A549 (cell line): Measurements from ENCODE around the gene CRADD. TPM values are rescaled to one million over a fixed set of nuclear protein-coding genes. Genes with fewer than 3 reads are reported as not detected.
"Not testable (repeated sequence)": the region's sequence is repeated elsewhere in the genome, so short reads cannot be mapped to it uniquely, and the experiment has no call there.

Experiments
- ATAC-seq, 2 experiments: fragments of 200-7000 bp in 1 of 2; fragments of >200 bp in 1 of 2; cut with Nextera tagmentation in 1 of 2; cut with Tn5 transposase in 1 of 2; 3 replicates each; pipeline versions ENCODE4 v1.8.0 to v1.9.1; 2018 to 2020; ENCODE audit warnings: mild to moderate bottlenecking in 1 of 2, moderate library complexity in 1 of 2
- CTCF ChIA-PET: fragments of 300-600 bp; sonication (Branson Sonifier 250); formaldehyde crosslinking; extraction: SDS; loops from one replicate; lab custom pipeline; 2021; ENCODE audit warnings: antibody characterized with exemption, inconsistent platforms; lab: Yijun Ruan, JAX
- POLR2A ChIA-PET: fragments of 350-600 bp; formaldehyde crosslinking; extraction: SDS; loops from one replicate; lab custom pipeline; 2021; ENCODE audit warnings: antibody characterized with exemption, inconsistent platforms; lab: Yijun Ruan, JAX
- DNase-seq, 2 experiments: peaks; one replicate each; pipeline versions ENCODE4 v3.0.0 to v3.0.0-alpha.2; 2011 to 2016; ENCODE audit warnings: low read depth in 1 of 2, low spot score in 1 of 2
- FAIRE-seq: peaks from 2 replicates; lab custom pipeline; 2011; peaks lifted over from hg19 to GRCh38; lab: Jason Lieb, UNC
- H3K27ac ChIP-seq, 2 experiments: fragments of >200 bp; sonication (Bioruptor Twin); formaldehyde crosslinking; 3 replicates each; pipeline ENCODE4 v1.5.1; 2016 to 2017
- H3K4me1 ChIP-seq: fragments of >200 bp; sonication (Bioruptor Twin); formaldehyde crosslinking; 3 replicates; pipeline ENCODE4 v1.6.1; 2016
- H3K4me2 ChIP-seq: fragments of >200 bp; sonication (Bioruptor Twin); formaldehyde crosslinking; 3 replicates; pipeline ENCODE4 v1.6.1; 2016
- H3K4me3 ChIP-seq: fragments of >200 bp; sonication (Bioruptor Twin); formaldehyde crosslinking; 3 replicates; pipeline ENCODE4 v1.5.1; 2016
- H3K9me3 ChIP-seq: fragments of >200 bp; sonication (Bioruptor Twin); formaldehyde crosslinking; 3 replicates; pipeline ENCODE4 v1.6.1; 2016
- EHMT2 ChIP-seq: fragments of 200-600 bp; sonication (generic); IDR thresholded peaks from 2 replicates; pipeline ENCODE4 v1.6.1; 2016; ENCODE audit warnings: antibody characterized with exemption, low read depth, mild to moderate bottlenecking, moderate library complexity
- ESRRA ChIP-seq: fragments of 150-350 bp; IDR thresholded peaks from 2 replicates; pipeline ENCODE4 v1.6.1; 2014; ENCODE audit warnings: mild to moderate bottlenecking, low read length, borderline replicate concordance
- FOSB ChIP-seq: fragments of 250-450 bp; sonication (Bioruptor Pico); IDR thresholded peaks from 2 replicates; pipeline ENCODE4 v1.5.0; 2020; ENCODE audit warnings: mild to moderate bottlenecking, moderate library complexity
- FOXS1 ChIP-seq: fragments of 250-450 bp; sonication (Bioruptor Pico); IDR thresholded peaks from 2 replicates; pipeline ENCODE4 v1.5.0; 2020; ENCODE audit warnings: mild to moderate bottlenecking, moderate library complexity
- HOXA7 ChIP-seq: fragments of 250-450 bp; sonication (Bioruptor Pico); IDR thresholded peaks from 2 replicates; pipeline ENCODE4 v1.5.0; 2020; ENCODE audit warnings: mild to moderate bottlenecking, moderate library complexity
- KDM1A ChIP-seq: fragments of 200-600 bp; sonication (generic); IDR thresholded peaks from 2 replicates; pipeline ENCODE4 v1.6.1; 2016; ENCODE audit warnings: low read depth, mild to moderate bottlenecking
- KDM5A ChIP-seq: fragments of 200-600 bp; sonication (generic); IDR thresholded peaks from 2 replicates; pipeline ENCODE4 v1.6.1; 2016; ENCODE audit warnings: antibody characterized with exemption, mild to moderate bottlenecking
- RAD21 ChIP-seq, 2 experiments: fragments of >200 bp in 1 of 2; sonication (Bioruptor Twin) in 1 of 2; formaldehyde crosslinking in 1 of 2; IDR thresholded peaks in 1 of 2; conservative IDR thresholded peaks in 1 of 2; 2 replicates in 1 of 2; 3 replicates in 1 of 2; pipeline ENCODE4 v1.6.1; 2012 to 2018; ENCODE audit warnings: inconsistent platforms in 1 of 2
- ZC3H11A ChIP-seq: fragments of 450-650 bp; IDR thresholded peaks from 2 replicates; pipeline ENCODE4 v1.6.1; 2014; ENCODE audit warnings: antibody characterized with exemption, mild to moderate bottlenecking
- ZFP36 ChIP-seq: fragments of 450-650 bp; IDR thresholded peaks from 2 replicates; pipeline ENCODE4 v1.6.1; 2014; ENCODE audit warnings: borderline replicate concordance; ENCODE audit not compliant: partially characterized antibody
- ZNF302 ChIP-seq: fragments of 250-450 bp; sonication (Bioruptor Pico); IDR thresholded peaks from 2 replicates; pipeline ENCODE4 v1.9.0; 2021; ENCODE audit warnings: inconsistent platforms, mild to moderate bottlenecking, moderate library complexity
- WGBS: methylation state at CpG from one replicate; pipeline ENCODE4 v1.1.6; 2017; ENCODE audit errors: missing lambda C conversion rate; 5-methylcytosine and 5-hydroxymethylcytosine counted together
- polyA plus RNA-seq, 4 experiments: library from polyadenylated mRNA; depleted of rRNA in 3 of 4; stranded (reverse); fragments of >200 nt; fragmentation: RNase III in 1 of 4; extraction: RNeasy Plus Mini Kit Qiagen cat#74134 plus additional on column Dnase treatment in 1 of 4; gene quantifications; 2 replicates in 3 of 4; 3 replicates in 1 of 4; pipeline ENCODE4 v1.2.3, GENCODE V29; 2011 to 2017
- TF ChIP-seq, protein P1 (sequence below): fragments of >200 bp; sonication (Bioruptor Twin); formaldehyde crosslinking; IDR thresholded peaks from 3 replicates; pipeline ENCODE4 v1.6.1; 2016

The CRADD gene
- polyA plus RNA-seq, 2 of the 4 experiments (the other 2 are of a cell fraction): 13.2 to 23.0 TPM

DNA sequence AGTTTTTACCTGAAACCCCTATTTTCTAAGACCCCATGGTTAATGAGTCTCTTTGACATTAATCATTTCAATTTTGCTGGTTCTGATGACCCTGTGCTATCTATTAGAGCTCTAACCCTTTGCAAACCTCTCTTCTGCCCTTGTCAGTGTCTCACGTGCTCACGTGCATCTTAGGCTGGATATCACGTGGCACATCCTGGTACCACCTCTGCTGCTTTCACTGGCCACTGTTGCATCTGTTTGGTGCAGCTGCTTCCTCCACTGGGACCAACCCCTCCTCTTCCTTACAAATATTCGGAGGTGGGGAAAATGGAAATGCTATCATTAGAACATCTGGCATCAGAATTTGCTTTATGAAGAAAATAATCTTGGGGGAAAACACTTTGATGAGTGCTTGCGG lies 119.6 kb downstream of the CRADD start:
- no peak for TF ChIP-seq ESRRA
- no peak for TF ChIP-seq EHMT2
- ChIA-PET CTCF (interaction anchor here (1.2 kb wide), 1 partner anchor 227 kb away, joined by 3 read pairs; no protein-coding TSS in a partner anchor), POLR2A (no interaction called here)
- H3K4me2 ChIP-seq: no peak overlapping the region
- no peak overlapping the region for H3K27ac ChIP-seq
- no peak overlapping the region for H3K4me3 ChIP-seq
- H3K9me3 ChIP-seq: no peaks in the 10 kb centered on the region
- FAIRE-seq (no peak), DNase-seq (no peak), ATAC-seq (no peak)
- no peaks in the 10 kb centered on the region for H3K4me1 ChIP-seq
- 89% methylated on average over 5 of the region's 5 CpGs for WGBS

DNA sequence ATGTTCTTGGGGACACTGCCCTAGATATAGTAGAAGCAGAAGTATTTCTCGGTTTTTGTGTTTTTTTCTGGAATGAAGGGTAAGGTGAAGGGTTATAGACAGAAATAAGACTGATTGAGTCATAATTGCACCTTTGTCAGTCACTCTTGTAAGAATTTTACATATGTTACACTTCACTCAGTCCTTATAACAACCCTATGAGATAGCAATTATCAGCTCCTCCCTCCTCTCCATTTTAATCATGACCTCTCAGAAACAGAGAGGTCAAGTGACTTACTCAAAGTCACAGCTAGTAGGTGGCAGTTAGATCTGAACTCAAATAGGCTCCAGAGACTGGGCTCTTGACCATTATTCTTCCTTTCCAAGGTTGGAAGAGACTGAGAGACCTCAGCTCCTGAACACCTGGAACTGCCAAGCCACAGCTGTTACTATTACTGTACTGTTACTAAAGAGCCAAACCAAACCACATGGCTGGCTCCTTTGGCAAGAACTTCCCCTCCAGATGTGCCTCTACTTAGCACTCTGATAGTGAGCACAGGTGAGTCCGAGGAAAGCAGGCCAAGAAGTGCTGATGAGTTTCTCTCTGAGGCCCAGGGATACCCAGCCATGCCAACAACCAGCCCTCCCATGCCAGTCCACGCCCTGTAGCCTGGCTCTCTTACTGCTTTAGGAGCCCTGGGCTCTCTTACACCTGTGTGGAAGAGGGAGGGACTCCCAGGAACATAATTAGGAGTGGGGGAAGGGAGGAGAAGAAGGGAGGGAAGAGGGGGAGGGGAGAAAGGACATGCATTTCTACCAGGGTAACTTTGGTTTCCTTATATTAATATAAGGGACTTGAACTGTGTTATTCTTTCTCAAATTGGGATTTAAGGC lies 121.3 kb downstream of the CRADD start:
- CTCF ChIA-PET: no interaction called here
- FAIRE-seq: no peak
- H3K4me3 ChIP-seq: no peak overlapping the region
- H3K9me3 ChIP-seq: no peaks in the 10 kb centered on the region
- no peak for ATAC-seq
- H3K4me1 ChIP-seq: no peaks in the 10 kb centered on the region
- WGBS: 63% methylated on average over 3 of the region's 3 CpGs
- POLR2A ChIA-PET: no interaction called here
- DNase-seq: no peak
- H3K27ac ChIP-seq: peak overlapping the region in 1 of 2 experiments; percentile 41; a peak in 1 of 6 replicates
- no peak overlapping the region for H3K4me2 ChIP-seq
- TF ChIP-seq, protein P1, sequence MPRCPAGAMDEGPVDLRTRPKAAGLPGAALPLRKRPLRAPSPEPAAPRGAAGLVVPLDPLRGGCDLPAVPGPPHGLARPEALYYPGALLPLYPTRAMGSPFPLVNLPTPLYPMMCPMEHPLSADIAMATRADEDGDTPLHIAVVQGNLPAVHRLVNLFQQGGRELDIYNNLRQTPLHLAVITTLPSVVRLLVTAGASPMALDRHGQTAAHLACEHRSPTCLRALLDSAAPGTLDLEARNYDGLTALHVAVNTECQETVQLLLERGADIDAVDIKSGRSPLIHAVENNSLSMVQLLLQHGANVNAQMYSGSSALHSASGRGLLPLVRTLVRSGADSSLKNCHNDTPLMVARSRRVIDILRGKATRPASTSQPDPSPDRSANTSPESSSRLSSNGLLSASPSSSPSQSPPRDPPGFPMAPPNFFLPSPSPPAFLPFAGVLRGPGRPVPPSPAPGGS: no peak
- TF ChIP-seq ZFP36: no peak

DNA sequence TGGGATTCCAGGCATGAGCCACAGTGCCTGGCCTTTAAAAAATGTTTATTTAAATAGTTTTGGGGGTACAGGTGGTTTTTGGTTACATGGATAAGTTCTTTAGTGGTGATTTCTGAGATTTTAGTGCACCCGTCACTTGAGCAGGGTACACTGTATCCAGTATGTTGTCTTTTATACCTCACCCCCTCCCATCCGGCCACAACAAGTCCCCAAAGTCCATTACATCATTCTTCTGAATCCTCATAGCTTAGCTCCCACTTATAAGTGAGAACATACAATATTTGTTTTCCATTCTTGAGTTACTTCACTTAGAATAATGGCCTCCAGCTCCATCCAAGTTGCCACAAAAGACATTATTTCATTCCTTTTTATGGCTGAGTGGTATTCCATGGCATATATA lies 124.5 kb downstream of the CRADD start:
- H3K27ac ChIP-seq, H3K4me1 ChIP-seq, DNase-seq, H3K4me3 ChIP-seq, H3K4me2 ChIP-seq, ATAC-seq, FAIRE-seq, H3K9me3 ChIP-seq, POLR2A ChIA-PET: not testable (repeated sequence)
- 79% methylated on average over 2 of the region's 2 CpGs for WGBS
- CTCF ChIA-PET: interaction anchor here (0.6 to 2.1 kb wide), 4 partner anchors 14 to 301 kb away, joined by 3 to 5 read pairs (median 4); no protein-coding TSS in a partner anchor

DNA sequence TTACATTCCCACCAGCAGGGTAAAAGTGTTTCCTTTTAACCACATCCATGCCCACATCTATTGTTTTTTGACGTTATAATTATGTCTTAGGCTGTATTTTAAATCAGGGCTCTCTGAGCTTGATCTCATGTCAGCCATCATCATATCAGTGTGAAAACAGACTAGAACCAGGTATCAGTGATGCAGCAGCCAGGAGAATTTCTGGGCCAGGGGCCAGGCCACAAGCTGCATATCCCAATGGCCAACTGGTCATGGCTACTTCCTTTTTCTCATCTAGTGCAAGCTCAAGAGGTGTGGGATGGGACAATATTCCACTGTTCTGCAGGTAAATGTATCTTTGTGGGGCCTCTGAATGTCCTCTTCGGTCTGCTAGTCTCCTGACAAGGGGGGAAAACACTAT lies 125.1 kb downstream of the CRADD start:
- H3K27ac ChIP-seq: peak overlapping the region in 1 of 2 experiments; percentile 4; a peak in 1 of 6 replicates
- FAIRE-seq: no peak
- no peaks in the 10 kb centered on the region for H3K4me1 ChIP-seq
- CTCF ChIA-PET: interaction anchor here (0.6 to 2.1 kb wide), 3 partner anchors 13 to 299 kb away, joined by 4 to 7 read pairs (median 5); no protein-coding TSS in a partner anchor
- TF ChIP-seq KDM1A (no peak), ZNF302 (CRISPR knock-in tag) (no peak), FOSB (no peak)
- TF ChIP-seq, all 56 proteins: peak for 0
- H3K4me2 ChIP-seq: no peak overlapping the region
- whole genome bisulfite sequencing: 92% methylated on average over 2 of the region's 2 CpGs
- no peak for DNase-seq
- POLR2A ChIA-PET: no interaction called here
- ATAC-seq: no peak
- H3K9me3 ChIP-seq: no peaks in the 10 kb centered on the region
- no peak overlapping the region for H3K4me3 ChIP-seq

DNA sequence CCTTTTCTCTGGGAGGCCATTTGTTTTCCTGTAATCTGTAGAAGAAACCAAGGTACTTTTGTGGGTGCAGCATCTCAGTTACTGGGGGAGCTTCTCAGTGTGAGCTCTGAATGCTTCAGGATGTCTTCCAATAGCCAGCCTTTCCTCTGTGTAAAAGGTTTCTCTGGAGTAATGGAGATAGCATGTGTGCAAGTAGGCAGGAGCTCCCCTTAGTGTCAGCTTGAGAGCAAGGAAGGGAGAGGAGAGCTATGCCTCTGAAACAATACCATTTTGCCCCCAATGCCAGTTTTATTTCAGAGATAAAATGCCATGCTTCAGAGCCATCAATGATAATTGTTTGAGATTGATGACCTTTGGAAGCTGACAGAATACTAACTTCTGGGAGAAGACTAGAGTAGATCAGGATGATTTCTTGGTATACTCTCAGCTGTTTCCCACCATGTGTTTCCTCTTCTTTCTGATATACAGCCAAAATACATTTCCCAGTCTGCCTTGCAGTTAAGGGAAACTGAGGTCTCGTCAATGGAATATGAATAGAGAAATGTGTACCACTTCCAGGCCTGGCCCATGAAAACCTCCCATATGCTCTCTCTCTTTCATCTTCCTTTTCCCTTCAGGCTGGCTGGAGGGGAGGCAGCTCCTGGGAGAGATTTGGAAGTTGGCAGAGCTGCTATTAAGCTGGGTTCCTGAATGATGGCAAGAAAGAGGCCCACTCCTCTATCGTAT lies 125.7 kb downstream of the CRADD start:
- TF ChIP-seq FOXS1 (CRISPR knock-in tag): no peak
- no peak for TF ChIP-seq ZC3H11A
- no peak for TF ChIP-seq KDM5A
- no peak for TF ChIP-seq HOXA7 (CRISPR knock-in tag)
- peak in 1 of 2 experiments; percentile 23; a peak in 2 of 5 replicates for TF ChIP-seq RAD21 (conservative IDR thresholded peaks at IDR 0.05 in 1 of 2, IDR thresholded peaks at IDR 0.05 in 1 of 2)
- TF ChIP-seq, all 56 proteins: peak for 1
- POLR2A ChIA-PET: no interaction called here
- FAIRE-seq (no peak), DNase-seq (no peak), ATAC-seq (peak; percentile 47 to 66; a peak in 2 of 6 replicates)
- WGBS: 91% methylated on average over 2 of the region's 2 CpGs
- CTCF ChIA-PET: interaction anchor here (0.9 to 2.1 kb wide), 3 partner anchors 13 to 234 kb away, joined by 3 to 7 read pairs (median 4); no protein-coding TSS in a partner anchor
- Histone ChIP-seq H3K9me3 (no peaks in the 10 kb centered on the region), H3K27ac (peak overlapping the region in 1 of 2 experiments; percentile 4; a peak in 1 of 6 replicates), H3K4me3 (no peak overlapping the region), H3K4me1 (no peaks in the 10 kb centered on the region), H3K4me2 (no peak overlapping the region)
